HG02852 (cell line): ENCODE measurements around the gene GSTO2.

Experiments used
- ATAC-seq: cut with Tn5 transposase; IDR thresholded peaks from one replicate; pipeline ENCODE4 v1.9.1; 2021; ENCODE audit warnings: mild to moderate bottlenecking, moderate library complexity; ENCODE audit not compliant: unreplicated experiment

The GSTO2 gene

DNA sequence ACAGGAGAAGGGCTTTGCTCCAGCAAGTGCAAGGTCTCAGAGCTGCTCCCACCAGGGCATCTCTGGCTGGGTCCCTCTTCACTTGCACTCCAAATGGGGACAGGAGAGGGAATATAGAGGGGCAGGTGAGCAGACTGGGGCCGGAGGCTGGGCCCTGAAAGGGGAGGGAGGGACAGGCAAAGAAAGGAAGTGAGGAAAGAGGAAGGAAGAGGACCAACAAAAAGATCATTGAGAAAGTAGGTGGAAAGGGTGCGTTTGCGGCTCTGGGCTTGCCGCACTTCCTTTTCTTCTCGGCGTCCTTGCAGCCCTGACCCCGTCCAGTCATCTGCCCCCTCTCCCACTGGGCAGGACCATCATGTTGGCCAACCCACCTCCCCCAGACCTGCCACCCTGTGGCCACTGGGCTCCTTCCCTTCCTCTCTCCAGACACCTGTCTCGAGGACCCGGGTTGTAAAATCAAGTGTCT lies 55.3 kb downstream of the GSTO2 start:
- ATAC-seq, result no peak

DNA sequence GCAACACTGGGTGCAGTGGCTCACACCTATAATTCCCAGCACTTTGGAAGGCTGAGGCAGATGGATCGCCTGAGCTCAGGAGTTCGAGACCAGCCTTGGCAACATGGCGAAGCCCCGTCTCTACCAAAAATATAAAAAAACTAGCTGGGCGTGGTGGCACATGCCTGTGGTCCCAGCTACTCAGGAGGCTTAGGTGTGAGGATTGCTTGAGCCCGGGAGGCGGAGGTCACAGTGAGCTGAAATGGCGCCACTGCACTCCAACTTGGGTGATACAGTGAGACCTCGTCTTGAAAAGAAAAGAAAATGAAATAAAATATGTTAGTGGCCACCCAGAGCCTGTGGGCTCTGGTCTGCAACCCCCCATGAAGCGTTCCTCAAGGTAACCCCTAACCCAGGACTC lies 55.9 kb downstream of the GSTO2 start:
- ATAC-seq, result no peak

DNA sequence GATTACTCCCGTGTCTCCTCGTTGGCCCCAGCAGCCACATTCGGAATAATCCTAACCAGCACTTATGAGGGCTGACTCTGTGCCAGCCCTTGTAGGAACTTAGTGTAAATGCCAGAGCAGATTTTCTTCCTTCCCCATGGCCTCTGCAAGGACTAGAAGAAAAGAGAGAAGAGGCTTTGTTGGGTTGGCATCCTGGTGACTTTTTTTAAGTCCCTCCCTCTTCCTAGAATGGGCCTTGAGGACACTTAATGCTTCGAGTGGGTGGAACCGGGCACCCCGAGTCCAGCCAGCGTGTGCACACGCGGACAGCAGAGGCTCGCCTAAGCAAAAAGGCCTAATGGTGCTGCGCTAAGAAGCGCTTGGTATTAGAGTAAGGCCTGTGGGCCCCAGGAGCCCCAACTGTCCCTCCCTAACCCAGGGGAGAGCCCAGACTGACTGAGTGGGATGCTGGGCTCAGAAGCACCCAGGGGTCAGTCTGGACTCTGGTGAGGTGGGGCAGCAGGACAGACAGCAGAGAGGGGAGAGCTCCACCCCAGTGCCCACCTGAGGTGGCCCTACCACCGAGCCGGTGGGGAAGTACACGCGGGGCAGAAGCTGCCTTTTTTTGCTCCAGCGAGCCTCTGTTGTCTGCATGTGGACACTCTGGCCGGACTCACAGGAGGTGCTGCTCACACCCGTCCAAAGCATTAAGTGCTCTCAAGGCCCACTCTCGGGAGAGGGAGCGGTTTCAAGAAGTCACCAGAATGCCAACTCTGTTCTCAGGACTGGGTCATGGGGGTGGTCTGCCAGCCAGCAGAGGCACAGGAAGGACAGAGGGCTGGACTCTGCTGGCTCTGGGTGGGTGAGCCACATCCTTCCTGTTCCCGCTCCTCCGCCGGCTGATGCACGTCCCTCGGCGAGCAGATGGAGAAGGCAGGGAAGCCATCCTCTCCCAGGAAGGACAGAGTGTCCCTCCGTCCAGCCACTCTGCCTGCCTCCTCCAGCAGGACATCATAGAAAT lies 56.8 kb downstream of the GSTO2 start:
- no peak for ATAC-seq

DNA sequence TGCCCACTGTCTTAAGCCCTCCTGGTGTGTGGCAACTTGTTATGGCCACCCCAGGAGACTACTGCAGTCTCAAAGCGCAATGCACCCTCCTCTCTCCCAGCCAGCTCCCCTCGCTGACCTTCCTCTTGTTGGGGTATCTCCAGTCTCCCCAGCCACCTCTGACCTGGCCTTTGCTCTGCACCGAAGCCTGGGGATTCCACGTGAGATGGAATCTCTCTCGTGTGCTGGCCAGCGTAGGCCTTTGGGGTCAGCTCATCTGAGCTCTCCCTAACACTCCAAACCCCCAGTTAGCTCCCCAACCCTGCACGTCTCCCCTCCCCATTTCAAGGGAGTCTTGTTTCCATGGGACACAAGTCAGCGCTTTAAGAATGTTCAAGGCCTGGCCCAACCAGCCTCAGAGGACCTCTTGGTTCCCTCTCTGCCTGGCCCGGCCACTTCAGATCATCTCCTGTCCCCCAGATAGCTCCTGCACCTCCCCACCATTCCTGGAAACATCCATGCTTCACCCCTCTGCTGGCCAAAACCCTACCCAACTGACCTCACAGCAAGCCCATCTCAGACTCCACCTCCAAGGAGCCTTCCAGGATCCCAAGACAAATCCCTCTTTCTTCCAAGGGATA lies 58.1 kb downstream of the GSTO2 start:
- ATAC-seq, result no peak

DNA sequence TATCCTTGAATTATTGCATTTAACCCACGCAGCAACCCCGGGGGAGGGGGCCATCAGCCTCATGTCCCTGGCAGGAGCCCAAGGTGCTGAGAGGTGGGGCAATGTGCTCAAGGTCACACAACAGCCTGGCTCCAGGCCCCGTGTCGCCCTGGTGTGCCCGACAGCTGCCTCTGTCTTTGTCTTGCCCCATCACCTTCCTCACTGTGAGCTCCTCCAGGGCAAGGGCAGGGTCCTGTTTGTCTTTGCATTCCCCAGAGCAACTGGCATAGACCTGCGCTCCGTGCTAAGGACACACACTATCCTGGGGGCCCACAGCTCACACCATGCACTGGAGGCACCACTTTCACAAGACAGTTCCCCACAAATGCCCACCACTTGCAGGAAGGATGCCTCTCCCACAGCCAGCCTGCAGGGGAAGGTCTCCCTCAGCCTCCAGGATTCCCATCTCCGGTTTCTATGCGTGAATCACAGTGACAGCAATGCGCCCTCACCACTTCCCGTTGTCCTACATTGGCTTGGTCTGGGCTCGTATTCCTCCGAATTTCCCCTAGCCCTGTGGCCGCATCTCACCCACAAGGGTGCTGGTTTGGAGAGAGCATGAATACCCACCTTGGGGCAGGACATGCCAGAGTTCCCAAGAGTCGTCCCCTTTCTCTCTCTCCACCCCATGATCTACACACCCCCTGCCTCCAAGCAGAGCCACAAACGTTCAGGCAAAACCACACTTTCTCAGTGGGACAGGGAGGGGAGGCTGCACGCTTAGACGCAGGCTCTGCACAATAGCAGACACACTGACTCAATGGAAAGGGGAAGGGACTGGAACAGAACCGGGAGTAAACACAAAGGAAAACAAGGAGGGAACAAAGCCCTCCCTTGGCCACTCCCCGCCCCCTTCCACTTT lies 59.0 kb downstream of the GSTO2 start:
- ATAC-seq, result no peak

DNA sequence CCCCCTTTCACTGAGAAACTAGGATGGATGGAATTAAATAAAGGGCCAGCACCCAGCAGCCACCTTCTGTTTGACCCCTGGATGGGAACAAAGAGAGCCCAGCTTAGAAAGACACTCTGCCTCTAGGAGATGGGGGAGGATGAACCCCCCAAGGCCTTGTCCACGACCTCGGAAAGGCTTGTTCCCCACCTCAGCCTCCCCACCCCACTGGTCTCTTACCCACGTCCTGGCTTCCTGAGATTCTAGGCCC lies 59.6 kb downstream of the GSTO2 start:
- no peak for ATAC-seq

DNA sequence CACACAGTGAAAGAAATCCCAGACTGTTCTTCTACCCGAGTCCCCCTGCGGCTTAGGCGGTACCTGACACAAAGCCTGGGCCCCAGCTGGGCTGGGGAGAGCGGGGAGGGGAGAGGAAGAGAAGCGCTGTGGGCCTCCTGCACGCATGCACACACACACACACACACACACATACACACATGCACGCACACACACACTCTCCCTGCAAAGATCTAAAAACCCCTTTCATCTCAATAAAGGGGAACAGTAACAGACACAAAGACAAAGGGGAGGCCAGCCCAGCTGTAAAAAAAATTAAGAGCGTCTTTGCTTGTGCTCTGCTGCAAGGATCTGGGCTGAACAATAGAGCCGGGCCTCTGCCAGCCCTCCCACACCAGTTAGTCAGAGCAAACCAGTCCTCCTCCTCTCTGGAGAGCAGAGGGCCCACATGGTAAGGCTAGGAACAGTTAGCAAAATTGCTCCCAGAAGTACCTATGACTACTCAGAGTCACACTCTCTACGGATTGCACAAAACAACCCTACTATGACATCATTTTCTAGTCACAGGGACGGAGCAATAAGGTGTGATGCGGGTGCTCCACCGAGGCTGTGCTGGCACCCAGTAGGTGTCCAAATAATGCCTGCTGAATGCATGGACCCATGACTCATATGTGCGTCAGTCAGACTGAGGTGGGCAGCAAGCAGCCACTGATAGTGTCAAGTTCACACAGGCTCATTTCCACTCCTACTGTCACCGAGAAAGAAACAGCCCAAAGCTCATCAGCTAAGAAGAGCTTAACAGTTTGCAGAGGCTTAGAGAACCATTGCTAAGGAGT lies 60.1 kb downstream of the GSTO2 start:
- ATAC-seq, result peak; percentile 50

DNA sequence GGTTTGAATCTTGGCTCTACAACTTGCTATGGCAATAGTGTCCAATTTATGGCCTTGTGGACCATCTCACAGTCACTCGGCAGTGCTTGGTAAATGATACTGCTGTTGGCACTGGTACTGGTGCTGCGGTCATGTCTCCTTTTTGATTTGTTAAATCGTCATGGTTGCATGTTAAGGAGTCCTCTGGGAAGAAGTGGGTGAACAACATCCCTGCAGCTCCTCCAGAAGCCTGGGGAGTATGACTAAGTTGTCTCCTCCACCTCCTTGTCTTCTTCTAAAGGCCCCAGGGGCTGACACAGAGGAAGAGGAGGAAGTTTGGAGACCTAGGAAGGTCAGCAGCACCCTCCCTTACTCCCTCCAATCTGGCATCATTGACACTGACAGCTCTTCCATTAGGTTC lies 60.8 kb downstream of the GSTO2 start:
- ATAC-seq, result no peak

DNA sequence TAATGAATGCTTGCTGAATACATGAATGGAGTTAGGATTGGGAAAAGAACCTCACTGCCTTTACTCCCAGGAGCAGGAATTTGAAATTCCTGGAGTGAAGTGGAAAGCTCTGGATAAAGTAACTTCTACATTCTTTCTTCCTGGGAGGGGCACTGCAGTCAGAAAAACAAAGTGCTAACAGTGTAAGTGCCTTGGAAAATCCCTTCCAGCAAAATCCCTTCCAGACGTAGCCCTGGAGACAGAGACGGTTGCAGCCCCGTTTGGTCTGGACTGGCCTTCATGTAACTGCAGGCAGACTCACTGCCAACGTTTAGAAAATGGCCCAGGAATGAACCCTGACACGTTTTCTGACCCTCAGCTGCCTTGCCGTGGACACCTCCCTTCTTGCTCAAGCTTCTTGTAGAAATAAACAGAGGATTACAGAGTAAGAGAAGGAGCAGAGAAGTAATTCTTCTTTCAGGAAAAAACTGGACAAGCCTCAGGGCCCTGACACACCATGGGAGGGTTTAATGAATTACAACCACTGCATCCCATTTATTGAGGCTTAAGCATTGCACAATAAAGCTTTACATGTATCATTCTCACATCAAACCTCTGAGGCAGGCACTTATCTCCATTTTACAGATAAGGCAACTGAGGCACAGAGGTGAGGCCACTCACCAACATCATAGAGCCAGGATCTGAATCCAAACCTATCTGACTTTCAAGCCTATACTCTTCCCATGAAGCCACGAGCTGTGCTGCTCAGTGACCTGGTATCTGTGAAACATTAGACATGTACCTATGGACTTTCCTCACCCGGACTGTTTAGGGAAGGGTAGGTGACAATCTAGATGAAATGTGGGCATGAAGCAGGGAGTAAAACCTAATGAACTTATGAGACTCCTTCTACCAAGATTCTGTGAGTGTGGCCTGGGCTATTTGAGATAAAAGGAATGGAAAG lies 61.5 kb downstream of the GSTO2 start:
- no peak for ATAC-seq

DNA sequence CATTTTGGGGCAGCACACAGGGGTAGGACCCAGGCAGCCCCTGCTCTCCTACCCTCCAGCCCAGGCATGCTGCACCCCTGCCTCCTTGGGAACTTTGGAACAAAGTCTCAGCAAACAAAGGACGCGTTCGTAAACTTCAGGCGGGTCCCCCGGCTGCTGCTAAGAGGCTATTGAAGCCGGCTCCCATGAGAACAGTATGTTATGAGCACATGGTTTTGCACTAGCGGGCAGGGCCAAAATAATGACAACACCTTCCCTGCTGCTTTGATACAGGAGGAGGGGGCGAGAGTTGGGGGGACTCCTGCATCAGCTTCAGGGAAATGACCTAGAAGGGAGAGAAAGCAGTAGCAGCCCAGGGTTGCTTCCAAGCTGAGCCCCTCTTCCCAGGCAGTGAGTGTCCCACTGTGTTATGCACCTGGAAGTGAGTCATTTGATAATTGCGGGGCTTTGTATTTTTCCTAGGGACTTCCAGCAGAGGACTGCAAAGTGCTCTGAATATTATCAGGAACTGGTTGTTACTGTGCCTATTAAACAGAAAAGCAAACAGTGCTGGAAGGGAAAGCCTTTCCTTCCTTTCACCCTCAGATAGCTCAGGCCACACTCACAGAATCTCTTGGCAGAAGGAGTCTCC lies 62.3 kb downstream of the GSTO2 start:
- no peak for ATAC-seq

DNA sequence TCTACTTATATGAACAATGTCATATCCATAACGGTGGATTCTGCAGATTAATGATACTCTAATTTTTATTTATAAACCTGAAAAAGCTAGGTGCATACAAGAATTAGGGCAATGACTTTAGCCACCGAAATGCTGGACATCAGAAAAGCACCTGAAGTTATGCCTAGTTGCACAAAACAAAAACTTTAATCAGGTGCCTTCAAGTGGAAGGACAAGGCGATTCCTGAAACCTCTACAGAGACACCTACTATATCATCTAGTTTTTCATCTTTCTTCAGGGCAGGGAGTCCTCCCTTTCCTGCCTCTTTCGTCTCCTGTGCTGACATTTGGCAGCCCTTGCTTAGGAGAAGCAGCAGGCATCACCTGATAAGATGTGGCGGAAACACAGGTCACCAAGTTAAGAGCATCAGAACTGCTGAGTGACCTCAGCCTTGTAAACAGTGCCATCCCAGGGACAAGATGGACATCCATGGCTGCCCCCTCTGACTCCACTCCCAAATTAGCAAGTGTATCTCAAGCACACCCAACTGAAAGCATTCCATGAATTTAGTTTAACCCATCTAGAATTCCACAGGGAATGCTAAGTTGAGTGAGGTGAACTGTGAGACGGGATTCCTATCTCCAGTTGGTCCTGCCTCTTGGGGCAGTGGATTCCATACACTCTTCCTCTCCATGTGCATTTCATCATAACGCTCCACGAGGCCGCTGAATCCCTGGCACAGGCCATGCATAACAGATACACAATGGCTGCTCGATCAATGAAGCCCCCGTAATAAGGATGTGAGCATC lies 63.5 kb downstream of the GSTO2 start:
- ATAC-seq, result no peak

DNA sequence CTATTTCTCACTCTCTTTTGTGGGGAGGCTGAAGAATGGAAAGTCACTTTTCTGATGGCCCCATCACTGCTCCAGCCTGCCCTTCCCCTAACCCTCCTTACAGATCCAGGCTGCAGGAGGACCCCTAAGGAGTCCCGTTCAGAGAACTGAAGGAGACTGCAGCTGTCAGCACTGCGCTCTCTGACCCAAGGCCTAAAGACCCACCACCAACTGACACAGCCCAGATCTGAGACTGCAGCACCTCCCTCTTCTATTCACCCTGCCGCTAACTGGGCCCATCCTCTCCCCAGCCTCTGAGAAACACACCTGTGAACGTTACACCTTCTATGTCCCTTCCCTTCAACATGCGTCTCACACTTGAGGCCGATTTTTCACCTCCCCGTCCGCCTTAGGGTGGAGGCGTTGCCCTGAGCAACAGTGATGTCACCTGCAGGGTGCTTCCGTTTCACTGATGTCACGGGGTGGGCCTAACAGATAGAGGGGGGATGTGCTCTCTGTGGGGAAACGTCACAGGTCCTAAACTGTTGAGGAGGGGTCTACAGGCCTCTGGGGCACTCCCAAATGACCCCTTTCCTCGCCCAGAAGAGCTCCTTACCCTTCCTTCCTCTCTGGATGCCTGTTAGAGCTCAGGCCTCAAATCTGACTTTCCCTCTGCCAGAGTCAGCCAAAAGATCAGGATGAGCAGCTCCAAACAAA lies 64.2 kb downstream of the GSTO2 start:
- ATAC-seq, result no peak

DNA sequence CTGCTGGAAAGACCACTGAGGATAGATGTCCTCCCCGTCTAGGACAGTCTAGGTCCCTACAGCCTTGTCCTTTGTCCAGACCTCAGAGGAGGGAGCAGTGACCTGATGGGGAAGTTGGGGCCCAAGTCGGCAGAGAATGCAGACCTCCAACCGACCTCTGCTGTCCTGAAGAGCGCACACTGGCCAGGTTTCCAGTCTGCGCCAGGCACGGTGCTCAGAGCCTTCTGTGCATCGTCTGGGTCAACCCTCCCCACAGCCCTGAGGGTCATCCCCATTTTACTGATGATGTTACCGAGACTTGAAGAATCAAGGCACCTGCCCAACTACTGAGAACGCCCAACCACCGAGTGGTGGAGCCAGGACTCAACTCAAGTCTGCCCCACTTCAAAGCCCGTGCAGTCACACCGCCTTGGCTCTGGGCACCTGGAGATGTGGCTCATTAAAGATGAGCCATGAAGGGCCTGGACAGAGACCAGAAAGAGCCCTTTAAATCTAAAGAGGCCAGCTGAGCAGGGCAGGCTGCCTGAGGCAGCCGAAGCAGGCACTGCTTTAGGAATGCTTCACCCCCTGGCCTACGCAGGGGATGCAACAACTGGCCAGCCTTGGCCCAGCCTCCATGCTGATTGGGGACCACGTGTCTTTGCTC lies 64.9 kb downstream of the GSTO2 start:
- ATAC-seq, result no peak

DNA sequence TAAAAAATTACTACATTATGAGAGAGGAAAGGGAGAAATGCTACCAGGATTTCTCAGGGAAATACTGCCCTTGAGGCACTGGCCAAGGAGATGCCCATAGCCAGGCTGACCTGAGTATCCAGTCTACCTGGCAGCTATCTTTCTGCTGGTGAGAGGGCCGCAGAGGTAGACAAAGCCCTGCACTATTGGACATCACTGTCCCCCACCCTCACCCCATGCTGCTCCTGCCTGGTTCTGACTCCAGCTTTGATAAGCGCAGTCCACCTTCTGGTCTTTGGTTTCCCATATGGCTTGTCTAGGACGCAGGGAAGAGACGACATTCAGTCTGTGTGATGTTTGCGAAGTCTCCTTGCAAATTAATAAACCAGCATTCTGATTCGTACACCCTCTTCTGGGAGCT lies 65.6 kb downstream of the GSTO2 start:
- ATAC-seq, result no peak

DNA sequence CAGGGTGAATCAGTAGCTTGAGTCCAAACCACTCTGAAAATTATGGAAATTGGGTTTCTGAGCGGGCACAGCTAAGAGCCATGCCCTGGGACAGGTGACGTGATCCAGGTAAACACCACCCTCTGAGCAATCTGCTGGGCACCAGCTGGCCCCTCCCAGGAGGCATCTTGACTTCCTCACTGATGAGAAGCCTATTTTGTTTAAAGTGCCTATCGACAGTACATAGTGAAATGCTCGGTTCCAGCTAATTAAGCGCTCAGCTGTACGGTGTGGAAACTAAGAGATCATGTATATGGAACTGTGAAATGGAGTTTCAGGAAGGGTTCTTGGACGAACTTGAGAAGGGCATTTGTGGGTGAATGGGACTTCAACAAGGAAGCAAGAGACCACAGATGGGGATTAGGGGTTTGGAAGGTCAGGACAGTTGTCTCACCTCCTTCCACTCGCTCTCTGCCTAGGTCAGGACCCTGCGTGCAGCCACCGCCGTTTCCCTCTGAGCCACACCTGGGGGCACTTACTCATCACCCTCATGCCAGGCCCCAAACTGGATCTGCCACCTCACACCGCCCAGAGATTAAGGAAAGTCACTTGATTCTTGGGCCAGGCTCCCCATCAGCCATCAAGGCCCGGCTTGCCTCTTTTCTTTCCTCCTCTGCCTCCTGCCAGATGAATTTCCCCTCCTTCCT lies 66.1 kb downstream of the GSTO2 start:
- ATAC-seq, result no peak

DNA sequence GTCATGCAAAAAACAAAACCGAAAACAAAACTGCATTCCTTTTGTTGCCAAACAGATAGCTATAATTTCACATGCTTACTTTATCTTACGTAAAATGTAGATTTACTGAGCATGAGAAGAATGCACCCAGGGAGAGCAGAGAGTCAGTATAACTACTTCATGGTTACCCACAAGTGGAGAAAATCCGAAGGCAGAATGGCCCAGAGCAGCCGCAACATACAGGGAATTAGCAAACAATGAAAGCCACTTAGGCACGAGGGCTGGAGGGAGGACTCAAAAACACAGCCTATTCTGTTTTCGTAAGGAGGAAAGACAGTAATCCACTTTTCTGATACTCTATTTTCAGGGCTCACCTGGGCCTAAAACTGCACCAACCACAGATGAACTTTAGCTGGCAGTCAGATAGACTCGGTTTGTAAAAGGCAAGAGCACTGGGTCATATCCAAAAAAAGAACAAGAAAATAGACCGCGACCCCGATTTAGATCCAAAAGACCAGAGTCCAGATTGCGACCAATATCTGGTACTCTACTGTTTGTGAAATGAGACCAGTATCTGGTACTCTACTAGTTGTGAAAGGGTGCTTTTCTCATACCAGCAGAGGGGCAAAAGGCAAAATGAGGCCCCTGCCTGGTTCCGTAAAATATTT lies 68.0 kb downstream of the GSTO2 start:
- peak; percentile 20 for ATAC-seq
